OCI-LY7 (cell line): Measurements from ENCODE around the gene CD28. TPM values are rescaled to one million over a fixed set of nuclear protein-coding genes. Genes with fewer than 3 reads are reported as not detected.

Source experiments
- BruUV-seq: library from RNA; stranded (reverse); fragments of 400-500 nt; replicated peaks from 2 replicates; lab custom pipeline; 2021; lab: Mats Ljungman, UMichigan
- CTCF ChIA-PET: fragments of 300-600 bp; sonication (Branson Sonifier 250); formaldehyde crosslinking; loops from one replicate; lab custom pipeline; 2022; ENCODE audit warnings: antibody characterized with exemption; ENCODE audit not compliant: unreplicated experiment; lab: Charles Lee
- POLR2A ChIA-PET: fragments of 300-600 bp; sonication (Branson Sonifier 250); formaldehyde crosslinking; loops from one replicate; lab custom pipeline; 2022; ENCODE audit warnings: antibody characterized with exemption; lab: Charles Lee
- DNase-seq: peaks from one replicate; pipeline ENCODE4 v3.0.0-alpha.2; 2015; ENCODE audit warnings: low spot score
- H2AFZ ChIP-seq: fragments of 200-600 bp; sonication (generic), shearing (Covaris generic); 2 replicates; pipeline ENCODE4 v1.6.1; 2014; ENCODE audit warnings: mild to moderate bottlenecking, antibody characterized with exemption, low read length, moderate library complexity
- H3K27ac ChIP-seq: fragments of 200-600 bp; sonication (generic); 2 replicates; pipeline ENCODE4 v1.5.1; 2014; ENCODE audit warnings: mixed run types, low read depth, mild to moderate bottlenecking, moderate library complexity, low read length, inconsistent platforms; ENCODE audit not compliant: poor library complexity, severe bottlenecking
- H3K36me3 ChIP-seq: fragments of 200-600 bp; sonication (generic); 2 replicates; pipeline ENCODE4 v1.6.1; 2014; ENCODE audit warnings: mild to moderate bottlenecking, antibody characterized with exemption, low read length, moderate library complexity, mixed read lengths; ENCODE audit not compliant: insufficient read depth
- H3K4me1 ChIP-seq: fragments of 200-600 bp; sonication (generic); 2 replicates; pipeline ENCODE4 v1.5.1; 2014; ENCODE audit warnings: mild to moderate bottlenecking, low read length; ENCODE audit not compliant: insufficient read depth, poor library complexity, severe bottlenecking
- H3K4me2 ChIP-seq: fragments of 200-600 bp; sonication (generic); 2 replicates; pipeline ENCODE4 v1.6.1; 2014; ENCODE audit warnings: mild to moderate bottlenecking, low read length
- H3K4me3 ChIP-seq: fragments of 200-600 bp; sonication (generic); 2 replicates; pipeline ENCODE4 v1.5.1; 2014; ENCODE audit warnings: mild to moderate bottlenecking, low read depth, low read length; ENCODE audit not compliant: poor library complexity, severe bottlenecking
- H3K79me2 ChIP-seq: fragments of 200-600 bp; sonication (generic); 2 replicates; pipeline ENCODE4 v1.6.1; 2016; ENCODE audit warnings: low read depth, mild to moderate bottlenecking, low read length, moderate library complexity, mixed read lengths; ENCODE audit not compliant: insufficient read depth
- H3K9me2 ChIP-seq: fragments of 200-600 bp; sonication (generic); 2 replicates; pipeline ENCODE4 v1.6.1; 2016; ENCODE audit warnings: mild to moderate bottlenecking, low read length, mixed read lengths; ENCODE audit not compliant: insufficient read depth
- H3K9me3 ChIP-seq: fragments of 200-600 bp; sonication (generic); 2 replicates; pipeline ENCODE4 v1.6.1; 2014; ENCODE audit warnings: mild to moderate bottlenecking, mixed run types, low read length, mixed read lengths
- H4K20me1 ChIP-seq: fragments of 200-600 bp; sonication (generic); 2 replicates; pipeline ENCODE4 v1.6.1; 2014; ENCODE audit warnings: mild to moderate bottlenecking, antibody characterized with exemption, low read length, moderate library complexity, mixed read lengths; ENCODE audit not compliant: insufficient read depth
- EZH2phosphoT487 ChIP-seq: fragments of 200-600 bp; sonication (generic); IDR thresholded peaks from 2 replicates; pipeline ENCODE4 v1.6.1; 2018; ENCODE audit warnings: low read depth, borderline replicate concordance, mild to moderate bottlenecking, mixed run types, antibody characterized with exemption, low read length, moderate library complexity, mixed read lengths
- intact Hi-C: fragments of 100-400 bp; cut with micrococcal nuclease; formaldehyde crosslinking; loops from one replicate; pipeline ENCODE4 v1.10.0; 2022; ENCODE audit not compliant: unreplicated experiment
- total RNA-seq, 2 experiments: library from RNA; depleted of rRNA in 1 of 2; stranded (reverse); fragments of >200 nt in 1 of 2; shearing (Covaris generic) in 1 of 2; gene quantifications; 2 replicates each; pipeline ENCODE4 v1.2.3, GENCODE V29; 2014 to 2022
- TF ChIP-seq, protein P1 (sequence below): fragments of 200-600 bp; sonication (generic); conservative IDR thresholded peaks from 2 replicates; pipeline ENCODE4 v1.5.1; 2014; ENCODE audit warnings: mild to moderate bottlenecking, antibody characterized with exemption, low read length, moderate library complexity, mixed read lengths

CD28 gene
- total RNA-seq, 2 experiments from 2014 or later: 0.92 to 44.6 TPM

DNA sequence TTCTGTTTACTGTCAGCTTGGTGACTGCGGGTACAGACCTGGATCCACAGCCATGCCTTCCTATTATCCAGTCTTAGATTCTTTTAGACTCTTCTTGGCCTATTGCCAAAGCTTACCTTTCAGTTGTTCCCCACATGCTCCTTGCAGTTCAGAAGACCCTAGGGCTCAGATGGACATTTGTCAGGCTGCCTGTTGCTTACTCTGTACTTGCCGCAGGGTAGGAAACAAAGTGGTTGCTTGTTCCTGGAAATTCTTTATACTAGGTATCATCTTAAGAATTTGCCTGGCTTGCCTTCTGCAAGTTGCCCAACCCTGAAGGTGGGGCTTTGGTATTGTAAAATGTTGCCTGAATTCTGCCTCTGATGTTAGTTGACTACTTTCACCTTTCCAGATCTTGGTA lies 24.4 kb downstream of the CD28 start:
- no peak overlapping the region for H2AFZ ChIP-seq
- POLR2A ChIA-PET: interaction anchor here (1.8 kb wide), 1 partner anchor 14 kb away, joined by 6 read pairs; no protein-coding TSS in a partner anchor
- intact Hi-C loops: no loop called here
- no peak for DNase-seq
- H3K4me1 ChIP-seq: peaks cover 8% of the 10 kb centered on the region
- CTCF ChIA-PET: no interaction called here
- no peak overlapping the region for H3K4me3 ChIP-seq
- no peaks in the 10 kb centered on the region for H4K20me1 ChIP-seq
- BruUV-seq: no TSS peak
- H3K79me2 ChIP-seq: no peaks in the 10 kb centered on the region
- no peak overlapping the region for H3K4me2 ChIP-seq
- no peaks in the 10 kb centered on the region for H3K9me2 ChIP-seq
- H3K36me3 ChIP-seq: peaks cover 94% of the 10 kb centered on the region
- TF ChIP-seq, protein P1, sequence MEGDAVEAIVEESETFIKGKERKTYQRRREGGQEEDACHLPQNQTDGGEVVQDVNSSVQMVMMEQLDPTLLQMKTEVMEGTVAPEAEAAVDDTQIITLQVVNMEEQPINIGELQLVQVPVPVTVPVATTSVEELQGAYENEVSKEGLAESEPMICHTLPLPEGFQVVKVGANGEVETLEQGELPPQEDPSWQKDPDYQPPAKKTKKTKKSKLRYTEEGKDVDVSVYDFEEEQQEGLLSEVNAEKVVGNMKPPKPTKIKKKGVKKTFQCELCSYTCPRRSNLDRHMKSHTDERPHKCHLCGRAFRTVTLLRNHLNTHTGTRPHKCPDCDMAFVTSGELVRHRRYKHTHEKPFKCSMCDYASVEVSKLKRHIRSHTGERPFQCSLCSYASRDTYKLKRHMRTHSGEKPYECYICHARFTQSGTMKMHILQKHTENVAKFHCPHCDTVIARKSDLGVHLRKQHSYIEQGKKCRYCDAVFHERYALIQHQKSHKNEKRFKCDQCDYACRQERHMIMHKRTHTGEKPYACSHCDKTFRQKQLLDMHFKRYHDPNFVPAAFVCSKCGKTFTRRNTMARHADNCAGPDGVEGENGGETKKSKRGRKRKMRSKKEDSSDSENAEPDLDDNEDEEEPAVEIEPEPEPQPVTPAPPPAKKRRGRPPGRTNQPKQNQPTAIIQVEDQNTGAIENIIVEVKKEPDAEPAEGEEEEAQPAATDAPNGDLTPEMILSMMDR: no peak
- no peak for TF ChIP-seq EZH2phosphoT487
- H3K9me3 ChIP-seq: no peaks in the 10 kb centered on the region
- H3K27ac ChIP-seq: no peak overlapping the region

GRCh38 chr2:203732092-203732952 lies 25.9 kb downstream of the CD28 start:
- peaks cover 5% of the 10 kb centered on the region for H3K4me1 ChIP-seq
- no peaks in the 10 kb centered on the region for H3K79me2 ChIP-seq
- DNase-seq: no peak
- TF ChIP-seq, protein P1: no peak
- TF ChIP-seq EZH2phosphoT487: no peak
- intact Hi-C loops: no loop called here
- no TSS peak for BruUV-seq
- ChIA-PET CTCF (no interaction called here), POLR2A (interaction anchor here (0.7 to 1.8 kb wide), 6 partner anchors 9 to 231 kb away, joined by 3 to 7 read pairs (median 4); no protein-coding TSS in a partner anchor)
- H3K36me3 ChIP-seq: peaks cover 95% of the 10 kb centered on the region
- H3K9me3 ChIP-seq: no peaks in the 10 kb centered on the region
- H3K27ac ChIP-seq: no peak overlapping the region
- H3K4me2 ChIP-seq: no peak overlapping the region
- H2AFZ ChIP-seq: no peak overlapping the region
- no peaks in the 10 kb centered on the region for H3K9me2 ChIP-seq
- no peak overlapping the region for H3K4me3 ChIP-seq
- no peaks in the 10 kb centered on the region for H4K20me1 ChIP-seq
